Esophagus muscularis mucosa (tissue), 4 donors: ENCODE data around the gene CIAO1. TPM values are rescaled to one million over a fixed set of nuclear protein-coding genes. Genes with fewer than 3 reads are reported as not detected.

Experiments
- DNase-seq: peaks from one replicate; pipeline ENCODE4 v3.0.0-alpha.2; 2017; ENCODE audit errors: extremely low spot score
- H3K27ac ChIP-seq, 4 donors: fragments of 200-600 bp; sonication (generic); replicated peaks in 1 of 4; 1 replicate in 3 of 4; 2 replicates in 1 of 4; pipeline ENCODE4 v1.5.1; 2016 to 2019; ENCODE audit warnings: mild to moderate bottlenecking in 1 of 4
- H3K27me3 ChIP-seq, 4 donors: fragments of 200-600 bp; sonication (generic); one replicate each; pipeline versions ENCODE4 v1.5.1 to v1.6.0; 2016 to 2019
- H3K36me3 ChIP-seq, 4 donors: fragments of 200-600 bp; sonication (generic); one replicate each; pipeline ENCODE4 v1.5.1; 2016 to 2019
- H3K4me1 ChIP-seq, 4 donors: fragments of 200-600 bp; sonication (generic); one replicate each; pipeline ENCODE4 v1.5.1; 2016 to 2019
- H3K4me3 ChIP-seq, 4 donors: fragments of 200-600 bp; sonication (generic); 1 replicate in 2 of 4; 2 replicates in 2 of 4; pipeline ENCODE4 v1.5.1; 2016 to 2019; ENCODE audit warnings: mild to moderate bottlenecking in 4 of 4, moderate library complexity in 1 of 4
- H3K9me3 ChIP-seq, 4 donors: fragments of 200-600 bp; sonication (generic); 1 replicate in 3 of 4; 2 replicates in 1 of 4; pipeline ENCODE4 v1.5.1; 2016 to 2019
- CTCF ChIP-seq, 3 experiments: fragments of 200-600 bp in 2 of 3; fragments of 450-650 bp in 1 of 3; sonication (generic) in 2 of 3; IDR thresholded peaks; one replicate each; pipeline ENCODE4 v1.5.1; 2017 to 2019; ENCODE audit warnings: antibody characterized with exemption in 3 of 3, mild to moderate bottlenecking in 2 of 3, moderate library complexity in 1 of 3
- EP300 ChIP-seq: sonication (generic); formaldehyde crosslinking; IDR thresholded peaks from one replicate; pipeline ENCODE4 v1.6.1; 2017; ENCODE audit warnings: antibody characterized with exemption
- POLR2A ChIP-seq: fragments of 450-650 bp; IDR thresholded peaks from one replicate; pipeline ENCODE4 v1.6.1; 2017; ENCODE audit warnings: antibody characterized with exemption, moderate library complexity, mild to moderate bottlenecking, low read depth
- POLR2AphosphoS5 ChIP-seq, 2 donors: sonication (generic); formaldehyde crosslinking; IDR thresholded peaks; one replicate each; pipeline ENCODE4 v1.6.1; 2017; ENCODE audit warnings: antibody characterized with exemption in 2 of 2
- WGBS: methylation state at CpG from one replicate; pipeline ENCODE4 v1.1.5; 2018; 5-methylcytosine and 5-hydroxymethylcytosine counted together
- intact Hi-C: fragments of 100-400 bp; cut with DNase I; formaldehyde crosslinking; loops from one replicate; pipeline ENCODE4 v1.15.1; 2023
- total RNA-seq, 4 donors: library from RNA; depleted of rRNA; stranded (reverse); fragments of >200 nt; gene quantifications; one replicate each; pipeline versions ENCODE4 v1.1.0 to v1.2.1, GENCODE V29; 2016

CIAO1 gene
- total RNA-seq, 4 donors from 2014 or later = 76.4 to 101 (median 92.5) TPM

GRCh38 chr2:96306370-96306769 is 40.3 kb downstream of the CIAO1 start:
- intact Hi-C loops = loop anchor here (5.0 kb wide), 1 partner anchor 39 kb away; the partner anchor contains the start of genes CIAO1 and TMEM127
- Histone ChIP-seq H3K36me3 (peaks cover 20 to 30% (median 23%) of the 10 kb centered on the region in 4 donors), H3K4me1 (peaks cover 21 to 41% (median 33%) of the 10 kb centered on the region in 4 donors), H3K27ac (peak overlapping the region; percentile 79 to 86 (median 82)), H3K9me3 (no peaks in the 10 kb centered on the region), H3K4me3 (peak overlapping the region; percentile 75 to 94 (median 84)), H3K27me3 (no peaks in the 10 kb centered on the region)
- 92% methylated on average over 3 of the region's 3 CpGs for WGBS
- TF ChIP-seq POLR2AphosphoS5 (IDR thresholded peaks at IDR 0.05) (no peak), CTCF (IDR thresholded peaks at IDR 0.05) (no peak), EP300 (no peak)
- no peak for DNase-seq

DNA sequence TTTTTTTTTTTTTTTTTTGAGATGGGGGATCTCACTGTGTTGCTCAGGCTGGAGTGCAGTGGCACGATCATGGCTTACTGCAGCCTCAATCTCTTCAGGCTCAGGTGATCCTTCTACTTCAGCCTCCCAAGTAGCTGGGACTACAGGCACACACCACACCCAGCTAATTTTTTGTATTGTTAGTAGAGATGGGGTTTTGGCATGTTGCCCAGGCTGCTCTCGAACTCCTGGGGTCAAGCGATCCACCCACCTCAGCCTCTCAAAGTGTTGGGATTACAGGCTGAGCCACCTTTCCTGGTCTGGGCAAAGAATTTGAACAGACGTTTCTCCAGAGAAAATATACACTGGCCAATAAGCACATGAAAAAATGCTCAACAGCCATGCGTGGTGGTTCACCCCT is 42.2 kb downstream of the CIAO1 start:
- H3K4me3 ChIP-seq = no peak overlapping the region
- peaks cover 2 to 11% (median 4%) of the 10 kb centered on the region in 4 donors for H3K36me3 ChIP-seq
- peaks cover 21 to 27% (median 24%) of the 10 kb centered on the region in 4 donors for H3K4me1 ChIP-seq
- no peaks in the 10 kb centered on the region for H3K9me3 ChIP-seq
- TF ChIP-seq CTCF (IDR thresholded peaks at IDR 0.05) (no peak), EP300 (no peak), POLR2A (no peak), POLR2AphosphoS5 (IDR thresholded peaks at IDR 0.05) (no peak)
- H3K27me3 ChIP-seq = no peaks in the 10 kb centered on the region
- H3K27ac ChIP-seq = no peak overlapping the region
- no peak for DNase-seq
- 88% methylated on average over 5 of the region's 5 CpGs for WGBS
- intact Hi-C loops = loop anchor here (5.0 kb wide), 1 partner anchor 41 kb away; the partner anchor contains the start of genes CIAO1 and TMEM127

DNA sequence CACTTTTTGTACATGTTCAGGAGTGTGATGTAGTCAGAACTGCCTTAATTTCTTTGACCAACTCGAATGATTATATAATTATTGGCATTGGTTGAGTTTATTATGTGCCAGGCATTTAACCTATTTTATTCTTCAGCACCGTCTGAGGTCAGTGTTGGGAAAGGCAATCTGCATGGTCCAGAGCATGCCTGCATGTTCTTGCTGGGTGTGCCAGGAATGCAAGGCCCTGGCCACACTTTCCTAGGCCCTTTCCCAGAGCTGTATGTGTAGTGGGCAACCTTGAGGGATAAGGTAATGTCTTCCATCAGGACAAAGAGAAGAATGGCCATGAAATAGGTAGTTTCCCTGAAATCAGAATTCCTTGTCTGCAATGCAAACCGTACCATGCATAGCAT is 49.0 kb downstream of the CIAO1 start:
- intact Hi-C loops = no loop called here
- Histone ChIP-seq H3K4me1 (no peaks in the 10 kb centered on the region), H3K27me3 (peaks cover 0 to 32% (median 3%) of the 10 kb centered on the region in 4 donors), H3K4me3 (no peak overlapping the region), H3K9me3 (no peaks in the 10 kb centered on the region), H3K27ac (no peak overlapping the region), H3K36me3 (no peaks in the 10 kb centered on the region)
- 73% methylated on average over 3 of the region's 3 CpGs for WGBS
- no peak for DNase-seq
- no peak for TF ChIP-seq POLR2AphosphoS5 (IDR thresholded peaks at IDR 0.05)
- TF ChIP-seq EP300 = no peak
- TF ChIP-seq CTCF (IDR thresholded peaks at IDR 0.05) = no peak
- TF ChIP-seq POLR2A = no peak

GRCh38 chr2:96315400-96316071 is 49.5 kb downstream of the CIAO1 start:
- Histone ChIP-seq H3K36me3 (no peaks in the 10 kb centered on the region), H3K27ac (peak overlapping the region in 1 of 4 donors; percentile 0), H3K4me3 (no peak overlapping the region), H3K27me3 (peaks cover 0 to 37% (median 3%) of the 10 kb centered on the region in 4 donors), H3K9me3 (no peaks in the 10 kb centered on the region), H3K4me1 (no peaks in the 10 kb centered on the region)
- TF ChIP-seq EP300 = no peak
- TF ChIP-seq CTCF (IDR thresholded peaks at IDR 0.05) = no peak
- TF ChIP-seq POLR2AphosphoS5 (IDR thresholded peaks at IDR 0.05) = no peak
- TF ChIP-seq POLR2A = no peak
- WGBS = 49% methylated on average over 3 of the region's 7 CpGs
- DNase-seq = no peak
- intact Hi-C loops = no loop called here

GRCh38 chr2:96316999-96317398 is 51.0 kb downstream of the CIAO1 start:
- Histone ChIP-seq H3K4me1 (peaks cover 12 to 14% (median 13%) of the 10 kb centered on the region in 4 donors), H3K27me3 (peaks cover 0 to 51% (median 3%) of the 10 kb centered on the region in 4 donors), H3K4me3 (no peak overlapping the region), H3K27ac (no peak overlapping the region), H3K36me3 (no peaks in the 10 kb centered on the region), H3K9me3 (no peaks in the 10 kb centered on the region)
- intact Hi-C loops = no loop called here
- DNase-seq = no peak
- TF ChIP-seq EP300 (no peak), POLR2AphosphoS5 (IDR thresholded peaks at IDR 0.05) (no peak), CTCF (IDR thresholded peaks at IDR 0.05) (no peak), POLR2A (no peak)
